IPS-20b (cell line): Measurements from ENCODE around the gene CPNE4.

Source experiments
- H3K27ac ChIP-seq: one replicate; pipeline ENCODE4 v1.5.1; 2013; ENCODE audit warnings: low read length
- H3K27me3 ChIP-seq: 2 replicates; pipeline ENCODE4 v1.6.1; 2013; ENCODE audit warnings: mild to moderate bottlenecking, low read length, inconsistent platforms; ENCODE audit not compliant: insufficient read depth
- H3K36me3 ChIP-seq: 2 replicates; pipeline ENCODE4 v1.6.1; 2013; ENCODE audit warnings: low read depth, mild to moderate bottlenecking, inconsistent platforms, low read length, moderate library complexity; ENCODE audit not compliant: insufficient read depth
- H3K4me1 ChIP-seq: 2 replicates; pipeline ENCODE4 v1.6.1; 2013; ENCODE audit warnings: mild to moderate bottlenecking, control low read depth, inconsistent platforms, low read length, moderate library complexity; ENCODE audit not compliant: insufficient read depth
- H3K4me3 ChIP-seq: 2 replicates; pipeline ENCODE4 v1.5.1; 2013; ENCODE audit warnings: mild to moderate bottlenecking, low read length, inconsistent platforms
- H3K9ac ChIP-seq: 2 replicates; pipeline ENCODE4 v1.6.1; 2013; ENCODE audit warnings: low read depth, mild to moderate bottlenecking, inconsistent platforms, low read length, moderate library complexity
- H3K9me3 ChIP-seq: 2 replicates; pipeline ENCODE4 v1.6.1; 2013; ENCODE audit warnings: mild to moderate bottlenecking, low read depth, low read length, inconsistent platforms; ENCODE audit not compliant: insufficient read depth

The CPNE4 gene

DNA sequence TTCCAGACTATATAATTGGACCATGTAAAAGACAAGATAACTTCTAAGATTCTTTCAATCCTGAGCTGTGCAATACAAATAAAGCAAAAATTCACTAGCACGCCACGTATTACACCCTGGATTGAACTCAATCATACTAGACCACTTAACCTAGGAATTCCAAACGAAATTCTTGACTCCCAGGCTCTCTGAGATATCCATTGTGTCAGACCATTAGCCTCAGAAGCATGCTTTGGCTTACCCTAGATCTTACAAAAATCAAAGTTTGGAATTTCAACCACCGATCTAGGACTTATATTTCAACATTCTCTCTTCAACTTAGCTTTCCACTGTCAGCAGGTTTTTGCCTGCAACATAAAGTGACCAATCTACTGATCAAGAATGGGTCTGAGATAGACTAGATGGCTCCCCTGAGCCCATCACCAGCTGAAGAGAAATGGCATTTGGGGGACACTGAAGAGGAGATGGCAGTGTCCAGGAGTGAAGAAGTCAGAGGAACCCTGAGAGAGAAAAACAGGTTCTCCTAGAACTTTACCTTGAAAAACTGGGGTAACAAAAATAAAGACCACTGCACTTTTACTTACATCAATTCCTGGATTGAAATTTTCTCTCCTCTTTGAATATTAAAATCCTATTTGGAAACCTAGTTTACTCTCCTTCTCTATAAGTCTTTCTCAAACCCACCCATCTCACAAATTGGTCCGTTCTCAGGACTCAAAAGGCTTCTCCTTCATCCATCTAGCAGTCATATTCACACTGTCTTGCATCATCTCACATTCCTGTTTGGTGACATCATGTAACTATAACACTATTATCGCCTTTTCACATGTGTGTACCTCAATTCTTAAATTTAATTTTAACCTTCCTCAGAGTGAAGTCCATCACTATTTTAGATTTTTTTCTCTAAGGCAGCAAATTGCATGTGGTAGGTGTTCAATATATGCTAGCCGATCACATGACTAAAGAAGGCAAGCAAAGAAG lies 18.5 kb downstream of the CPNE4 start:
- no peaks in the 10 kb centered on the region for H3K9me3 ChIP-seq
- H3K27me3 ChIP-seq = no peaks in the 10 kb centered on the region
- peaks cover 3% of the 10 kb centered on the region; the same call in 1 of the 2 replicates for H3K4me1 ChIP-seq

GRCh38 chr3:132014105-132014504 lies 20.7 kb downstream of the CPNE4 start:
- no peak overlapping the region for H3K9ac ChIP-seq
- no peak overlapping the region for H3K4me3 ChIP-seq
- H3K36me3 ChIP-seq = no peaks in the 10 kb centered on the region
- peaks cover 11% of the 10 kb centered on the region; the same call in 1 of the 2 replicates for H3K4me1 ChIP-seq
- no peaks in the 10 kb centered on the region for H3K9me3 ChIP-seq
- no peak overlapping the region for H3K27ac ChIP-seq
- no peaks in the 10 kb centered on the region for H3K27me3 ChIP-seq

More for the DNA sequence above, 18.5 kb downstream of the CPNE4 start:
- Histone ChIP-seq H3K9ac (no peak overlapping the region), H3K27ac (no peak overlapping the region), H3K36me3 (no peaks in the 10 kb centered on the region), H3K4me3 (no peak overlapping the region)

DNA sequence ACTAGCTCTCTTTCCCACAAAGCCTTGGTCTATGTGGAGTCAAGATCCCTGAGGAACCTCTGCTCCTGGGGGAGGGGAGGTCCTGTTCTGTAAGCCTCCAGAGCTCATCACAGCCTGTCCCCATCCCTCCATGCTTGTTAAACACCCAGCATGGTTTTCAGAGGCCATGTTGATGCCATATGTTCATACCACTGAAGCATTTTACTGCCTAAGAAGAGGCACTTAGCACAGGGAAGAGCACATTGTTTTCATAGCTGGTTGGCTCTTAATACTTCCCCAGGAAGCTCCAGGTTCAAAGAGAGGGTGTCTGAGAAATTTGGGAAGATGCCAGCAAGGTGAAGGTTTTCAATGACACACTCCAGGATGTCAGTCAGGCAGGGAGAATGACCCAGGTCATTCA lies 25.6 kb downstream of the CPNE4 start:
- no peaks in the 10 kb centered on the region for H3K27me3 ChIP-seq
- H3K9ac ChIP-seq = no peak overlapping the region
- no peak overlapping the region for H3K4me3 ChIP-seq
- H3K27ac ChIP-seq = no peak overlapping the region
- no peaks in the 10 kb centered on the region for H3K9me3 ChIP-seq
- H3K36me3 ChIP-seq = no peaks in the 10 kb centered on the region
- peaks cover 10% of the 10 kb centered on the region; the same call in 1 of the 2 replicates for H3K4me1 ChIP-seq

- Histone ChIP-seq H3K27ac (no peak overlapping the region), H3K4me1 (peaks cover 9% of the 10 kb centered on the region; the same call in 1 of the 2 replicates), H3K9me3 (no peaks in the 10 kb centered on the region)
Measured at GRCh38 chr3:132008837-132009236, 26.0 kb downstream of the CPNE4 start.

GRCh38 chr3:132007617-132008016 lies 27.2 kb downstream of the CPNE4 start:
- H3K9me3 ChIP-seq = no peaks in the 10 kb centered on the region
- no peaks in the 10 kb centered on the region for H3K36me3 ChIP-seq
- no peak overlapping the region for H3K4me3 ChIP-seq
- H3K27ac ChIP-seq = no peak overlapping the region
- no peak overlapping the region for H3K9ac ChIP-seq
- H3K27me3 ChIP-seq = no peaks in the 10 kb centered on the region
- peaks cover 20% of the 10 kb centered on the region; the same call in 1 of the 2 replicates for H3K4me1 ChIP-seq

More at GRCh38 chr3:132008837-132009236, 26.0 kb downstream of the CPNE4 start:
- Histone ChIP-seq H3K9ac (no peak overlapping the region), H3K36me3 (no peaks in the 10 kb centered on the region), H3K27me3 (no peaks in the 10 kb centered on the region), H3K4me3 (no peak overlapping the region)

DNA sequence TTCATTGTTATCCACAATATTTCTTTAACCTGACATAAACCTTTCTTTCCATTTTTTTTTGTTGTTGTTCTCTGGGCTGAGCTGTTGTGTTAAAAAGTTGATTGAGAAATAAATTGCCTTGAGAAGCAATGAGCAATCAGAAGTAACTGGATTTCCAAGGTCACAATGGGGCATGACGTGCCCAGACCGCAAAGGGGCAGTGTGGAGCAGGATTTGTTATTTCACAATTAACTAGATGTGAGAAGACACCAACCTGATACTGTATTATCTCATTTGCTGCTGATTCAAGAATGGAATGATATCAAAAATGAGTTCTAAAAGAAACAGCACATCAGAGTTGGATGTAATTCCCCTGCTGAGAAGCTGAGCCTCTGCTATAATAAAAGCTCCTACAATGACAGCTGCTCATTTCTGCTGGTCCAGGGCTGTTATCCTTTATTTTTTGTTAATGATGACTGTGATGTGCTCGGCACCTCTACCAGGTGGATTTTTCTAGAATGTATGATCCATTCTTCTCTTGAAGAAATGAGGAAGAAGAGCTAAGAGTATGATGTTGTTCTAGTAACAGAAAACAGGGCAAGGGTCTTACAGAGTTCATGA lies 28.1 kb downstream of the CPNE4 start:
- no peak overlapping the region for H3K9ac ChIP-seq
- H3K4me3 ChIP-seq = no peak overlapping the region
- no peaks in the 10 kb centered on the region for H3K9me3 ChIP-seq
- no peaks in the 10 kb centered on the region for H3K36me3 ChIP-seq
- no peaks in the 10 kb centered on the region for H3K27me3 ChIP-seq
- H3K4me1 ChIP-seq = peaks cover 27% of the 10 kb centered on the region; the same call in 1 of the 2 replicates
- H3K27ac ChIP-seq = no peak overlapping the region

GRCh38 chr3:132004571-132004970 lies 30.2 kb downstream of the CPNE4 start:
- no peaks in the 10 kb centered on the region for H3K9me3 ChIP-seq
- peaks cover 30% of the 10 kb centered on the region; the same call in 1 of the 2 replicates for H3K4me1 ChIP-seq
- no peaks in the 10 kb centered on the region for H3K27me3 ChIP-seq
- no peaks in the 10 kb centered on the region for H3K36me3 ChIP-seq
- H3K4me3 ChIP-seq = no peak overlapping the region
- no peak overlapping the region for H3K27ac ChIP-seq
- no peak overlapping the region for H3K9ac ChIP-seq

- H3K4me1 ChIP-seq = peaks cover 37% of the 10 kb centered on the region; the same call in 1 of the 2 replicates
- no peaks in the 10 kb centered on the region for H3K9me3 ChIP-seq
- H3K9ac ChIP-seq = no peak overlapping the region
- no peaks in the 10 kb centered on the region for H3K27me3 ChIP-seq
- H3K27ac ChIP-seq = no peak overlapping the region
- no peaks in the 10 kb centered on the region for H3K36me3 ChIP-seq
- H3K4me3 ChIP-seq = no peak overlapping the region
Measured at GRCh38 chr3:132003685-132004084, 31.1 kb downstream of the CPNE4 start.

GRCh38 chr3:132001999-132002398 lies 32.8 kb downstream of the CPNE4 start:
- no peaks in the 10 kb centered on the region for H3K27me3 ChIP-seq

DNA sequence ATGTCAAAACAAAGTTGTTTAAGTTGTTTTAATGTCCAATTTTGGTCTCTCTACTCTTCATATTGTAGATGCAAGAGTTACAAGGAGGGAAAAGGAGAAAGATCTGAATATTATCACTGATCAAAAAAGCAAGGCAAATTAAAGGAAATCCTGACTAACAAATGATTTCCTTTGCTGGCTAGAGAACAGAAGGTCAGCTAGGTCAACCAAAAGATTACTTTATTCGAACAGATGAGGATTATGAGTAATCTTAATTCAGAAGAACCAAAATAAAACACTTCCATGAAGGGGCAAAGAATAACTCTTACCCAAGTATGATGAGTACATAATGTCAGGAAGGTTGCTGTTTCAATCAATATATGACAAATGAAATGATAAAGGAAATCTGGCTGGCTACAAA lies 33.8 kb downstream of the CPNE4 start:
- H3K9me3 ChIP-seq = no peaks in the 10 kb centered on the region
- no peak overlapping the region for H3K27ac ChIP-seq
- H3K4me3 ChIP-seq = no peak overlapping the region
- H3K27me3 ChIP-seq = no peaks in the 10 kb centered on the region
- peaks cover 49% of the 10 kb centered on the region for H3K4me1 ChIP-seq
- H3K36me3 ChIP-seq = no peaks in the 10 kb centered on the region
- no peak overlapping the region for H3K9ac ChIP-seq

More at GRCh38 chr3:132001999-132002398, 32.8 kb downstream of the CPNE4 start:
- H3K4me3 ChIP-seq = no peak overlapping the region
- H3K36me3 ChIP-seq = no peaks in the 10 kb centered on the region
- H3K4me1 ChIP-seq = peaks cover 49% of the 10 kb centered on the region
- no peak overlapping the region for H3K9ac ChIP-seq
- no peaks in the 10 kb centered on the region for H3K9me3 ChIP-seq
- no peak overlapping the region for H3K27ac ChIP-seq

DNA sequence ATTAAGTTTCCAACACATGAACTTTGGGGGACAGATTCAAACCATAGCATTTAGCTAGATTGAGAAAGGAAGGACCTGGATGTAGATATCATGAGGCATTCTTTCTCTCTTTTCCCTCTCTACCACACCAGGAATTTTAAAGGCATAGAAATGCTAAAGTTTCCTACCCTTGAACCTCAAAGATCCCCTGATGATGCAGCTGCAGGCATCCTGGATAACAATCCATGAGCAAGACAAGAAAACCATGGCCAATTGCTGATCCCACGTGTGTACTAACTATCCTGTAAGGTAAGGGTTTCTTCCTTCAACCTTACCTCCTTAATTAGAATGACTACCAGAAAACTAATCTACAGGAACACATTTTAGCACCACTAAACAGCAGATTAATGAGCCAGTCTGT lies 36.8 kb downstream of the CPNE4 start:
- Histone ChIP-seq H3K4me3 (0 out of 2 replicates have a peak overlapping the region, but pooled peaks have one; percentile 6), H3K4me1 (peaks cover 41% of the 10 kb centered on the region), H3K9ac (peak overlapping the region; percentile 43; the same call in 1 of the 2 replicates), H3K27me3 (no peaks in the 10 kb centered on the region), H3K36me3 (no peaks in the 10 kb centered on the region), H3K9me3 (0 out of 2 replicates have a peak, but pooled peaks cover 1% of the 10 kb centered on the region), H3K27ac (no peak overlapping the region)
